Stimulated activated CD8-positive, alpha-beta memory T cell treated with anti-CD3 and anti-CD28 coated beads, Interleukin-15, amount 100 ng/mL, for 48 hours (primary cell): Measurements from ENCODE around the gene CKMT2.
"Not testable (repeated sequence)": the region's sequence is repeated elsewhere in the genome, so short reads cannot be mapped to it uniquely, and the experiment has no call there.

Source experiments
- DNase-seq, 2 donors: peaks; one replicate each; pipeline ENCODE4 v3.0.0-alpha.2; 2020; ENCODE audit warnings: low read depth in 2 of 2

CKMT2 gene

GRCh38 chr5:81251922-81252321, 18.8 kb downstream of the CKMT2 start:
- DNase-seq, result no peak

GRCh38 chr5:81252904-81253303, 19.8 kb downstream of the CKMT2 start:
- no peak for DNase-seq

- DNase-seq, result no peak
These were observed 20.8 kb downstream of the CKMT2 start for GRCh38 chr5:81253875-81254274.

- DNase-seq, result no peak
These were observed 21.9 kb downstream of the CKMT2 start for GRCh38 chr5:81254886-81255559.

- DNase-seq, result no peak
These were observed 23.6 kb downstream of the CKMT2 start for GRCh38 chr5:81256766-81257165.

- DNase-seq, result not testable (repeated sequence)
These were observed 29.7 kb downstream of the CKMT2 start for GRCh38 chr5:81262796-81263195.

GRCh38 chr5:81265101-81265500, 32.0 kb downstream of the CKMT2 start:
- no peak for DNase-seq

GRCh38 chr5:81268521-81269196, 35.5 kb downstream of the CKMT2 start:
- DNase-seq, result no peak

GRCh38 chr5:81269751-81270393, 36.8 kb downstream of the CKMT2 start:
- no peak for DNase-seq

GRCh38 chr5:81270394-81271027, 37.4 kb downstream of the CKMT2 start:
- DNase-seq, result not testable (repeated sequence)

- no peak for DNase-seq
These were observed 50.9 kb downstream of the CKMT2 start for GRCh38 chr5:81283976-81284375.

GRCh38 chr5:81286059-81286617, 53.0 kb downstream of the CKMT2 start:
- DNase-seq, result no peak

- no peak for DNase-seq
These were observed 54.9 kb downstream of the CKMT2 start for GRCh38 chr5:81288021-81288433.

- DNase-seq, result no peak
These were observed 57.0 kb downstream of the CKMT2 start for GRCh38 chr5:81290146-81290545.

GRCh38 chr5:81292130-81292529, 59.0 kb downstream of the CKMT2 start:
- DNase-seq, result no peak

GRCh38 chr5:81294021-81294420, 60.9 kb downstream of the CKMT2 start:
- not testable (repeated sequence) for DNase-seq

- no peak for DNase-seq
These were observed 64.4 kb downstream of the CKMT2 start for GRCh38 chr5:81297531-81297930.

GRCh38 chr5:81300921-81301270, 67.8 kb downstream of the CKMT2 start:
- DNase-seq, result no peak

GRCh38 chr5:81301271-81302015, 68.3 kb downstream of the CKMT2 start, which contains the start of gene ZCCHC9:
Gene ZCCHC9, plus strand, starts transcription at chr5:81301587. Its CDS starts 3,171 bp downstream, at chr5:81304758.
- DNase-seq, result peak; percentile 87 to 91

- DNase-seq, result no peak
These were observed 69.5 kb downstream of the CKMT2 start for GRCh38 chr5:81302596-81302995.

- DNase-seq, result no peak
These were observed 70.4 kb downstream of the CKMT2 start for GRCh38 chr5:81303563-81303962.
